ENCODE measurements around the gene RYR3. TPM values are rescaled to one million over a fixed set of nuclear protein-coding genes. Genes with fewer than 3 reads are reported as not detected.

The RYR3 gene
- polyA plus RNA-seq, 1 donor (not counting 4 experiments of a cell fraction or from before 2014, with no cell fraction given): 0.04 TPM

DNA sequence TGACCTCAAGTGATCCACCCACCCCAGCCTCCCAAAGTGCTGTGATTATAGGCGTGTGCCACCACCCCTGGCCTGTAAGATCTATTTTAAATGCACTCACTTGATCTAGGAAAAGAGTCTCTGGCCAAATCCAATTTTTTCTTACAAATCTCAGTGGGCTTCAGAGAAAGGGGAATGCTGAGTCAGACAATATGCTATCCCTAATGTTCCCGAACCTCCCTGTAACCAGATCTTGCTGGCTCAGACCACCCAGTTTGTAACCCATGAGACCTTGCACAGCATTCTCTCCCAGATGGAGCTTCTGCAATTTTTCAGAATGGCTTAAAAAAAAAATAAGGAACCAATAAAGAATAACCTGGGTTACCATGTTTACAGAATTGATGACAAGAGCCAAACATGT, 205.8 kb downstream of the RYR3 start:
- DNase-seq (ENCODE audit: low read depth, low spot score) (no peak), FAIRE-seq (no peak)
- Histone ChIP-seq H3K4me2 (ENCODE audit: control insufficient read depth, extremely low read depth, insufficient read depth, low read depth, low read length) (no peak overlapping the region), H3K27me3 (ENCODE audit: control insufficient read depth, extremely low read depth, insufficient read depth, low read length) (peaks cover 2% of the 10 kb centered on the region), H3K4me3 (ENCODE audit: control insufficient read depth in 2 of 3, extremely low read depth in 1 of 3, insufficient read depth in 2 of 3, low read depth in 1 of 3, low read length in 3 of 3) (no peak overlapping the region), H3K4me1 (ENCODE audit: control insufficient read depth, extremely low read depth, insufficient read depth, low read length) (no peaks in the 10 kb centered on the region), H3K9me1 (ENCODE audit: control insufficient read depth, extremely low read depth, insufficient read depth, low read length) (no peaks in the 10 kb centered on the region), H3K9ac (ENCODE audit: control insufficient read depth, extremely low read depth, insufficient read depth, low read length) (no peak overlapping the region), H3K36me3 (ENCODE audit: control insufficient read depth in 2 of 2, extremely low read depth in 1 of 2, insufficient read depth in 2 of 2, low read length in 2 of 2) (no peaks in the 10 kb centered on the region), H2AFZ (ENCODE audit: control insufficient read depth, low read length) (no peak overlapping the region), H3K9me3 (ENCODE audit: control insufficient read depth, low read depth, low read length) (no peaks in the 10 kb centered on the region), H3K79me2 (ENCODE audit: control insufficient read depth, insufficient read depth, low read length) (no peaks in the 10 kb centered on the region), H4K20me1 (ENCODE audit: control insufficient read depth, extremely low read depth, insufficient read depth, low read length) (no peaks in the 10 kb centered on the region), H3K27ac (ENCODE audit: control insufficient read depth, insufficient read depth, low read length) (no peak overlapping the region)
- no peak for TF ChIP-seq EZH2 (IDR thresholded peaks at IDR 0.05; ENCODE audit: low read length)
- TF ChIP-seq, protein P1, sequence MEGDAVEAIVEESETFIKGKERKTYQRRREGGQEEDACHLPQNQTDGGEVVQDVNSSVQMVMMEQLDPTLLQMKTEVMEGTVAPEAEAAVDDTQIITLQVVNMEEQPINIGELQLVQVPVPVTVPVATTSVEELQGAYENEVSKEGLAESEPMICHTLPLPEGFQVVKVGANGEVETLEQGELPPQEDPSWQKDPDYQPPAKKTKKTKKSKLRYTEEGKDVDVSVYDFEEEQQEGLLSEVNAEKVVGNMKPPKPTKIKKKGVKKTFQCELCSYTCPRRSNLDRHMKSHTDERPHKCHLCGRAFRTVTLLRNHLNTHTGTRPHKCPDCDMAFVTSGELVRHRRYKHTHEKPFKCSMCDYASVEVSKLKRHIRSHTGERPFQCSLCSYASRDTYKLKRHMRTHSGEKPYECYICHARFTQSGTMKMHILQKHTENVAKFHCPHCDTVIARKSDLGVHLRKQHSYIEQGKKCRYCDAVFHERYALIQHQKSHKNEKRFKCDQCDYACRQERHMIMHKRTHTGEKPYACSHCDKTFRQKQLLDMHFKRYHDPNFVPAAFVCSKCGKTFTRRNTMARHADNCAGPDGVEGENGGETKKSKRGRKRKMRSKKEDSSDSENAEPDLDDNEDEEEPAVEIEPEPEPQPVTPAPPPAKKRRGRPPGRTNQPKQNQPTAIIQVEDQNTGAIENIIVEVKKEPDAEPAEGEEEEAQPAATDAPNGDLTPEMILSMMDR (optimal IDR thresholded peaks at IDR 0.05 in 1 of 3, IDR thresholded peaks at IDR 0.05 in 1 of 3, conservative IDR thresholded peaks at IDR 0.05 in 1 of 3; ENCODE audit: extremely low read depth in 1 of 3, insufficient read depth in 2 of 3, low read length in 3 of 3): no peak
- dilution Hi-C loops (cut with MboI; ENCODE audit: extremely low pct_ligation_motif_present, low sequenced_read_pairs): no loop called here

DNA sequence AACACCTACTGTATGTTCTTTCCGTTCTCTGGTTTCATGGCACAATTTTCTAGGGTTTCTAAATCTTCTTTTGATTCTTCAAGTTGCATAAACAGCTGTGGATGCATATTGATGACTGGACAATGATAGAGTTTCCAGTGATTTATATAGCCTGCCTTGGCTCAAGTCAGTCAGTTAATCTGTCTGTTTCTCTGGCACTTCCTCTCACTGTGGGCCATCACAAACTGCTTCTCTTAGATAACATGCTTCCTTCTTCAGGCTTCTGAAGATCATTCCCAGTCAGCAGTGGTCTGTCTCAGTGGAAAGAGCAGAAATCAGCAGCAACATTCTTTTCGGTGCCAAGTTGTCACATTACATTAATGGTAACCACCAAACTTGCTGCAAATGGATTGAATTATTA, 207.2 kb downstream of the RYR3 start:
- dilution Hi-C loops (cut with MboI; ENCODE audit: extremely low pct_ligation_motif_present, low sequenced_read_pairs): no loop called here
- no peak overlapping the region for H2AFZ ChIP-seq (ENCODE audit: control insufficient read depth, low read length)

More for the DNA sequence above, 207.2 kb downstream of the RYR3 start:
- Histone ChIP-seq H4K20me1 (ENCODE audit: control insufficient read depth, extremely low read depth, insufficient read depth, low read length) (no peaks in the 10 kb centered on the region), H3K4me3 (ENCODE audit: control insufficient read depth in 2 of 3, extremely low read depth in 1 of 3, insufficient read depth in 2 of 3, low read depth in 1 of 3, low read length in 3 of 3) (no peak overlapping the region), H3K4me2 (ENCODE audit: control insufficient read depth, extremely low read depth, insufficient read depth, low read depth, low read length) (no peak overlapping the region), H3K27me3 (ENCODE audit: control insufficient read depth, extremely low read depth, insufficient read depth, low read length) (peaks cover 2% of the 10 kb centered on the region), H3K36me3 (ENCODE audit: control insufficient read depth in 2 of 2, extremely low read depth in 1 of 2, insufficient read depth in 2 of 2, low read length in 2 of 2) (no peaks in the 10 kb centered on the region), H3K9me1 (ENCODE audit: control insufficient read depth, extremely low read depth, insufficient read depth, low read length) (no peaks in the 10 kb centered on the region), H3K27ac (ENCODE audit: control insufficient read depth, insufficient read depth, low read length) (no peak overlapping the region), H3K9ac (ENCODE audit: control insufficient read depth, extremely low read depth, insufficient read depth, low read length) (no peak overlapping the region), H3K79me2 (ENCODE audit: control insufficient read depth, insufficient read depth, low read length) (no peaks in the 10 kb centered on the region), H3K9me3 (ENCODE audit: control insufficient read depth, low read depth, low read length) (no peaks in the 10 kb centered on the region), H3K4me1 (ENCODE audit: control insufficient read depth, extremely low read depth, insufficient read depth, low read length) (no peaks in the 10 kb centered on the region)
- DNase-seq (ENCODE audit: low read depth, low spot score): no peak
- no peak for FAIRE-seq
- TF ChIP-seq EZH2 (IDR thresholded peaks at IDR 0.05; ENCODE audit: low read length): no peak
- TF ChIP-seq, protein P1 (optimal IDR thresholded peaks at IDR 0.05 in 1 of 3, IDR thresholded peaks at IDR 0.05 in 1 of 3, conservative IDR thresholded peaks at IDR 0.05 in 1 of 3; ENCODE audit: extremely low read depth in 1 of 3, insufficient read depth in 2 of 3, low read length in 3 of 3): no peak
